Measurements from ENCODE around the gene AURKAIP1. TPM values are rescaled to one million over a fixed set of nuclear protein-coding genes. Genes with fewer than 3 reads are reported as not detected.

AURKAIP1 gene
- total and polyA plus RNA-seq, 2 of the 13 experiments (the other 11 are each of a cell fraction or from before 2014, with no cell fraction given): 69.5 to 175 TPM

DNA sequence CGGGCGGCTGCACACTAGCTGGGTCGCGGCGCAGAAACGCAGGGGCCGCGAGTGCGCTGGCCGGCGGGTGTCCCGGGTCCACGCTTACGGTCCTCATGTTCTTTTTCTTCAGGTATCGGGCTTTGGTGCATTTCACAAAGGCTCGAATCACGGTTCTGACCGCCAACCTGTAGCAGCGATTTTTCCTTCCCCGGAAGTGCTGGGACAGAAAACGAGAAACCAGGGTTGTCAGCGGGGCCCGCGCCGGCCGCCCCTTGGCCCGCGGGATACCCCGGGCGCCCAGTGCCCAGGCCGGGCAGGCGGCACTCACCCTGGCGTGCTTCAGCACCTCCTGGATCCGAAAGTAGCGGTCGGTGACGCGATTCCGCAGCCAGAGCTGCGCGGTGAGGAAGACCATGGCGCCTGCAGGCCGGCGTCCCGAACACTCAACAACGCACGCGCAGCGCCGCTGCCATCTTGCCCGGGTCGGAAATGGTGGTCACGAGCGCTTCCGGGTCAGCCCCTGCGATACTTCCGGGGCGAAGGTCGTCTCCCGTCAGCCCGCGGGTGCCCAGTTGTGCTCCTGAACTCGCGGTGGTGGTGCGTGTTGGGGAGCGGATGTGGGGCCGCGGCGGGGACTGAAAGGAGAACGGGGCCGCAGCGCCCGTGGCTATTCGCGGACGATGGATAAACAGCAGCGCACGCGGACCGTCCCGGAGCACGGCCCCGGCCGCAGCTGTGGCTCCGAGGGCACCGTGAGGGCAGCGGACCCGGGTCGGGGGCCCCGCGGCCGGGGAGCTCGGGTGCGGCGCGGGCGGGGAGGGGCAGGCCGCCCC is 32.0 kb upstream of the AURKAIP1 start, which contains the start of gene MRPL20 (continued):
- TF ChIP-seq, protein P1, sequence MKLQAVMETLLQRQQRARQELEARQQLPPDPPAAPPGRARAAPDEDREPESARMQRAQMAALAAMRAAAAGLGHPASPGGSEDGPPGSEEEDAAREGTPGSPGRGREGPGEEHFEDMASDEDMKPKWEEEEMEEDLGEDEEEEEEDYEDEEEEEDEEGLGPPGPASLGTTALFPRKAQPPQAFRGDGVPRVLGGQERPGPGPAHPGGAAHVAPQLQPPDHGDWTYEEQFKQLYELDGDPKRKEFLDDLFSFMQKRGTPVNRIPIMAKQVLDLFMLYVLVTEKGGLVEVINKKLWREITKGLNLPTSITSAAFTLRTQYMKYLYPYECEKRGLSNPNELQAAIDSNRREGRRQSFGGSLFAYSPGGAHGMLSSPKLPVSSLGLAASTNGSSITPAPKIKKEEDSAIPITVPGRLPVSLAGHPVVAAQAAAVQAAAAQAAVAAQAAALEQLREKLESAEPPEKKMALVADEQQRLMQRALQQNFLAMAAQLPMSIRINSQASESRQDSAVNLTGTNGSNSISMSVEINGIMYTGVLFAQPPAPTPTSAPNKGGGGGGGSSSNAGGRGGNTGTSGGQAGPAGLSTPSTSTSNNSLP (IDR thresholded peaks at IDR 0.05; ENCODE audit: low read depth, low read length): no peak
- TF ChIP-seq, protein P2, sequence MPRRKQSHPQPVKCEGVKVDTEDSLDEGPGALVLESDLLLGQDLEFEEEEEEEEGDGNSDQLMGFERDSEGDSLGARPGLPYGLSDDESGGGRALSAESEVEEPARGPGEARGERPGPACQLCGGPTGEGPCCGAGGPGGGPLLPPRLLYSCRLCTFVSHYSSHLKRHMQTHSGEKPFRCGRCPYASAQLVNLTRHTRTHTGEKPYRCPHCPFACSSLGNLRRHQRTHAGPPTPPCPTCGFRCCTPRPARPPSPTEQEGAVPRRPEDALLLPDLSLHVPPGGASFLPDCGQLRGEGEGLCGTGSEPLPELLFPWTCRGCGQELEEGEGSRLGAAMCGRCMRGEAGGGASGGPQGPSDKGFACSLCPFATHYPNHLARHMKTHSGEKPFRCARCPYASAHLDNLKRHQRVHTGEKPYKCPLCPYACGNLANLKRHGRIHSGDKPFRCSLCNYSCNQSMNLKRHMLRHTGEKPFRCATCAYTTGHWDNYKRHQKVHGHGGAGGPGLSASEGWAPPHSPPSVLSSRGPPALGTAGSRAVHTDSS (CRISPR knock-in tag; conservative IDR thresholded peaks at IDR 0.05): 0 out of 2 replicates have a peak, but pooled peaks have one; percentile 22
- peak; percentile 92 for TF ChIP-seq JARID2 (CRISPR knock-in tag; IDR thresholded peaks at IDR 0.05; ENCODE audit: insufficient replicate concordance)
- TF ChIP-seq NR2C2 (CRISPR knock-in tag; IDR thresholded peaks at IDR 0.05; ENCODE audit: borderline replicate concordance): peak; percentile 100
- no peak for TF ChIP-seq ZFP1 (CRISPR knock-in tag; IDR thresholded peaks at IDR 0.05)
- no peak for TF ChIP-seq ZNF292 (CRISPR knock-in tag; IDR thresholded peaks at IDR 0.05; ENCODE audit: borderline replicate concordance, low read depth)
- 0 out of 2 replicates have a peak, but pooled peaks have one; percentile 22 for TF ChIP-seq ZNF850 (CRISPR knock-in tag; conservative IDR thresholded peaks at IDR 0.05)
- 0 out of 2 replicates have a peak, but pooled peaks have one; percentile 68 for TF ChIP-seq ZNF383 (CRISPR knock-in tag; IDR thresholded peaks at IDR 0.05; ENCODE audit: borderline replicate concordance)
- peak; percentile 93 for TF ChIP-seq ZNF335 (CRISPR knock-in tag; IDR thresholded peaks at IDR 0.05)
- no peak for TF ChIP-seq ZFP37 (CRISPR knock-in tag; IDR thresholded peaks at IDR 0.05; ENCODE audit: borderline replicate concordance)
- TF ChIP-seq, protein P3, sequence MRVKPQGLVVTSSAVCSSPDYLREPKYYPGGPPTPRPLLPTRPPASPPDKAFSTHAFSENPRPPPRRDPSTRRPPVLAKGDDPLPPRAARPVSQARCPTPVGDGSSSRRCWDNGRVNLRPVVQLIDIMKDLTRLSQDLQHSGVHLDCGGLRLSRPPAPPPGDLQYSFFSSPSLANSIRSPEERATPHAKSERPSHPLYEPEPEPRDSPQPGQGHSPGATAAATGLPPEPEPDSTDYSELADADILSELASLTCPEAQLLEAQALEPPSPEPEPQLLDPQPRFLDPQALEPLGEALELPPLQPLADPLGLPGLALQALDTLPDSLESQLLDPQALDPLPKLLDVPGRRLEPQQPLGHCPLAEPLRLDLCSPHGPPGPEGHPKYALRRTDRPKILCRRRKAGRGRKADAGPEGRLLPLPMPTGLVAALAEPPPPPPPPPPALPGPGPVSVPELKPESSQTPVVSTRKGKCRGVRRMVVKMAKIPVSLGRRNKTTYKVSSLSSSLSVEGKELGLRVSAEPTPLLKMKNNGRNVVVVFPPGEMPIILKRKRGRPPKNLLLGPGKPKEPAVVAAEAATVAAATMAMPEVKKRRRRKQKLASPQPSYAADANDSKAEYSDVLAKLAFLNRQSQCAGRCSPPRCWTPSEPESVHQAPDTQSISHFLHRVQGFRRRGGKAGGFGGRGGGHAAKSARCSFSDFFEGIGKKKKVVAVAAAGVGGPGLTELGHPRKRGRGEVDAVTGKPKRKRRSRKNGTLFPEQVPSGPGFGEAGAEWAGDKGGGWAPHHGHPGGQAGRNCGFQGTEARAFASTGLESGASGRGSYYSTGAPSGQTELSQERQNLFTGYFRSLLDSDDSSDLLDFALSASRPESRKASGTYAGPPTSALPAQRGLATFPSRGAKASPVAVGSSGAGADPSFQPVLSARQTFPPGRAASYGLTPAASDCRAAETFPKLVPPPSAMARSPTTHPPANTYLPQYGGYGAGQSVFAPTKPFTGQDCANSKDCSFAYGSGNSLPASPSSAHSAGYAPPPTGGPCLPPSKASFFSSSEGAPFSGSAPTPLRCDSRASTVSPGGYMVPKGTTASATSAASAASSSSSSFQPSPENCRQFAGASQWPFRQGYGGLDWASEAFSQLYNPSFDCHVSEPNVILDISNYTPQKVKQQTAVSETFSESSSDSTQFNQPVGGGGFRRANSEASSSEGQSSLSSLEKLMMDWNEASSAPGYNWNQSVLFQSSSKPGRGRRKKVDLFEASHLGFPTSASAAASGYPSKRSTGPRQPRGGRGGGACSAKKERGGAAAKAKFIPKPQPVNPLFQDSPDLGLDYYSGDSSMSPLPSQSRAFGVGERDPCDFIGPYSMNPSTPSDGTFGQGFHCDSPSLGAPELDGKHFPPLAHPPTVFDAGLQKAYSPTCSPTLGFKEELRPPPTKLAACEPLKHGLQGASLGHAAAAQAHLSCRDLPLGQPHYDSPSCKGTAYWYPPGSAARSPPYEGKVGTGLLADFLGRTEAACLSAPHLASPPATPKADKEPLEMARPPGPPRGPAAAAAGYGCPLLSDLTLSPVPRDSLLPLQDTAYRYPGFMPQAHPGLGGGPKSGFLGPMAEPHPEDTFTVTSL (CRISPR knock-in tag; IDR thresholded peaks at IDR 0.05; ENCODE audit: borderline replicate concordance): no peak
- TF ChIP-seq, protein P4, sequence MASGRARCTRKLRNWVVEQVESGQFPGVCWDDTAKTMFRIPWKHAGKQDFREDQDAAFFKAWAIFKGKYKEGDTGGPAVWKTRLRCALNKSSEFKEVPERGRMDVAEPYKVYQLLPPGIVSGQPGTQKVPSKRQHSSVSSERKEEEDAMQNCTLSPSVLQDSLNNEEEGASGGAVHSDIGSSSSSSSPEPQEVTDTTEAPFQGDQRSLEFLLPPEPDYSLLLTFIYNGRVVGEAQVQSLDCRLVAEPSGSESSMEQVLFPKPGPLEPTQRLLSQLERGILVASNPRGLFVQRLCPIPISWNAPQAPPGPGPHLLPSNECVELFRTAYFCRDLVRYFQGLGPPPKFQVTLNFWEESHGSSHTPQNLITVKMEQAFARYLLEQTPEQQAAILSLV (CRISPR knock-in tag; IDR thresholded peaks at IDR 0.05; ENCODE audit: borderline replicate concordance): peak; percentile 97
- TF ChIP-seq, protein P5, sequence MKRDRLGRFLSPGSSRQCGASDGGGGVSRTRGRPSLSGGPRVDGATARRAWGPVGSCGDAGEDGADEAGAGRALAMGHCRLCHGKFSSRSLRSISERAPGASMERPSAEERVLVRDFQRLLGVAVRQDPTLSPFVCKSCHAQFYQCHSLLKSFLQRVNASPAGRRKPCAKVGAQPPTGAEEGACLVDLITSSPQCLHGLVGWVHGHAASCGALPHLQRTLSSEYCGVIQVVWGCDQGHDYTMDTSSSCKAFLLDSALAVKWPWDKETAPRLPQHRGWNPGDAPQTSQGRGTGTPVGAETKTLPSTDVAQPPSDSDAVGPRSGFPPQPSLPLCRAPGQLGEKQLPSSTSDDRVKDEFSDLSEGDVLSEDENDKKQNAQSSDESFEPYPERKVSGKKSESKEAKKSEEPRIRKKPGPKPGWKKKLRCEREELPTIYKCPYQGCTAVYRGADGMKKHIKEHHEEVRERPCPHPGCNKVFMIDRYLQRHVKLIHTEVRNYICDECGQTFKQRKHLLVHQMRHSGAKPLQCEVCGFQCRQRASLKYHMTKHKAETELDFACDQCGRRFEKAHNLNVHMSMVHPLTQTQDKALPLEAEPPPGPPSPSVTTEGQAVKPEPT (CRISPR knock-in tag; IDR thresholded peaks at IDR 0.05; ENCODE audit: low read depth): peak; percentile 45; the same call in 1 of the 2 replicates
- TF ChIP-seq NFE2L1 (CRISPR knock-in tag; IDR thresholded peaks at IDR 0.05; ENCODE audit: borderline replicate concordance): no peak
- no peak for TF ChIP-seq ATF1 (CRISPR knock-in tag; IDR thresholded peaks at IDR 0.05)
